Measurements from ENCODE around the gene CCT8.
A peak's percentile ranks its signal among the peaks of the same experiment; 100 is the strongest.

CCT8 gene

GRCh38 chr21:29077651-29078090 is 4.2 kb upstream of the CCT8 start:
- DNase-seq (ENCODE audit: low read depth) = peak; percentile 56

GRCh38 chr21:29076731-29077640 is 3.5 kb upstream of the CCT8 start:
- peak; percentile 65 for DNase-seq (ENCODE audit: low read depth)

GRCh38 chr21:29075706-29076466 is 2.4 kb upstream of the CCT8 start:
- no peak for DNase-seq (ENCODE audit: low read depth)

GRCh38 chr21:29074783-29075182 is 1.3 kb upstream of the CCT8 start:
- DNase-seq (ENCODE audit: low read depth) = no peak

GRCh38 chr21:29074007-29074376 is 544 bp upstream of the CCT8 start:
- no peak for DNase-seq (ENCODE audit: low read depth)

- peak; percentile 37 for DNase-seq (ENCODE audit: low read depth)
Observed at GRCh38 chr21:29072873-29073221, 601 bp downstream of the CCT8 start.

- DNase-seq (ENCODE audit: low read depth) = no peak
Observed at GRCh38 chr21:29064850-29065481, 8.5 kb downstream of the CCT8 start.

GRCh38 chr21:29056538-29057050 is 16.9 kb downstream of the CCT8 start:
- DNase-seq (ENCODE audit: low read depth) = peak; percentile 87

GRCh38 chr21:29056005-29056404 is 17.4 kb downstream of the CCT8 start:
- no peak for DNase-seq (ENCODE audit: low read depth)

- no peak for DNase-seq (ENCODE audit: low read depth)
Observed at GRCh38 chr21:29055080-29055479, 18.4 kb downstream of the CCT8 start.

- DNase-seq (ENCODE audit: low read depth) = no peak
Observed at GRCh38 chr21:29053656-29054055, 19.8 kb downstream of the CCT8 start.

GRCh38 chr21:29053011-29053553 is 20.4 kb downstream of the CCT8 start:
- DNase-seq (ENCODE audit: low read depth) = no peak

- DNase-seq (ENCODE audit: low read depth) = no peak
Observed at GRCh38 chr21:29052224-29052623, 21.2 kb downstream of the CCT8 start.

- no peak for DNase-seq (ENCODE audit: low read depth)
Observed at GRCh38 chr21:29034678-29035077, 38.8 kb downstream of the CCT8 start.

- DNase-seq (ENCODE audit: low read depth) = peak; percentile 71
Observed at GRCh38 chr21:29033871-29034270, 39.6 kb downstream of the CCT8 start.

- no peak for DNase-seq (ENCODE audit: low read depth)
Observed at GRCh38 chr21:29033301-29033700, 40.1 kb downstream of the CCT8 start.

GRCh38 chr21:29030909-29031308 is 42.5 kb downstream of the CCT8 start:
- no peak for DNase-seq (ENCODE audit: low read depth)

- DNase-seq (ENCODE audit: low read depth) = no peak
Observed at GRCh38 chr21:29029524-29029923, 43.9 kb downstream of the CCT8 start.

- DNase-seq (ENCODE audit: low read depth) = no peak
Observed at GRCh38 chr21:29025328-29025713, 48.1 kb downstream of the CCT8 start.

GRCh38 chr21:29024474-29025327 is 48.7 kb downstream of the CCT8 start, which contains the start of gene USP16:
USP16 (plus strand) TSS chr21:29024668; CDS start chr21:29027914, 3,246 bp downstream.
- DNase-seq (ENCODE audit: low read depth) = peak; percentile 100

GRCh38 chr21:29022166-29022565 is 51.3 kb downstream of the CCT8 start:
- no peak for DNase-seq (ENCODE audit: low read depth)

Data from amniotic epithelial cell (primary cell).